OCI-LY1 (cell line): ENCODE measurements around the gene PNPLA7.

ENCODE experiments used
- EZH2 ChIP-seq: fragments of 200-600 bp; sonication (generic), shearing (Covaris generic); IDR thresholded peaks from 2 replicates; pipeline ENCODE4 v1.8.0; 2017; ENCODE audit warnings: borderline replicate concordance, mixed run types, mild to moderate bottlenecking, antibody characterized with exemption, low read length, moderate library complexity, mixed read lengths
- TF ChIP-seq, protein P1 (sequence below): fragments of 200-600 bp; sonication (generic), shearing (Covaris generic); IDR thresholded peaks from 2 replicates; pipeline ENCODE4 v1.5.1; 2017; ENCODE audit warnings: mild to moderate bottlenecking, antibody characterized with exemption, low read length, moderate library complexity, mixed read lengths

GRCh38 chr9:137447722-137448601 lies 102.2 kb downstream of the PNPLA7 start:
- TF ChIP-seq, protein P1, sequence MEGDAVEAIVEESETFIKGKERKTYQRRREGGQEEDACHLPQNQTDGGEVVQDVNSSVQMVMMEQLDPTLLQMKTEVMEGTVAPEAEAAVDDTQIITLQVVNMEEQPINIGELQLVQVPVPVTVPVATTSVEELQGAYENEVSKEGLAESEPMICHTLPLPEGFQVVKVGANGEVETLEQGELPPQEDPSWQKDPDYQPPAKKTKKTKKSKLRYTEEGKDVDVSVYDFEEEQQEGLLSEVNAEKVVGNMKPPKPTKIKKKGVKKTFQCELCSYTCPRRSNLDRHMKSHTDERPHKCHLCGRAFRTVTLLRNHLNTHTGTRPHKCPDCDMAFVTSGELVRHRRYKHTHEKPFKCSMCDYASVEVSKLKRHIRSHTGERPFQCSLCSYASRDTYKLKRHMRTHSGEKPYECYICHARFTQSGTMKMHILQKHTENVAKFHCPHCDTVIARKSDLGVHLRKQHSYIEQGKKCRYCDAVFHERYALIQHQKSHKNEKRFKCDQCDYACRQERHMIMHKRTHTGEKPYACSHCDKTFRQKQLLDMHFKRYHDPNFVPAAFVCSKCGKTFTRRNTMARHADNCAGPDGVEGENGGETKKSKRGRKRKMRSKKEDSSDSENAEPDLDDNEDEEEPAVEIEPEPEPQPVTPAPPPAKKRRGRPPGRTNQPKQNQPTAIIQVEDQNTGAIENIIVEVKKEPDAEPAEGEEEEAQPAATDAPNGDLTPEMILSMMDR = no peak
- TF ChIP-seq EZH2 = no peak
